Heart right ventricle (tissue), 16 donors: ENCODE measurements around the gene IFI27. TPM values are rescaled to one million over a fixed set of nuclear protein-coding genes. Genes with fewer than 3 reads are reported as not detected.

Experiments
- ATAC-seq, 8 donors: fragments of 200-7000 bp; cut with Tn5 transposase; one replicate each; pipeline ENCODE4 v1.9.1; 2020; ENCODE audit warnings: mild to moderate bottlenecking in 8 of 8, moderate library complexity in 8 of 8, moderate number of reproducible peaks in 1 of 8
- DNase-seq, 2 donors: peaks; one replicate each; pipeline ENCODE4 v3.0.0-alpha.2; 2020
- H3K27ac ChIP-seq, 10 donors: fragments of 200-600 bp; sonication (generic) in 2 of 10; one replicate each; pipeline versions ENCODE4 v1.5.0 to v1.8.0; 2020 to 2022; ENCODE audit warnings: mild to moderate bottlenecking in 3 of 10
- H3K27me3 ChIP-seq, 7 donors: fragments of 200-600 bp; one replicate each; pipeline ENCODE4 v1.8.0; 2021 to 2022; ENCODE audit warnings: mild to moderate bottlenecking in 2 of 7
- H3K36me3 ChIP-seq, 9 donors: fragments of 200-600 bp; sonication (generic) in 1 of 9; one replicate each; pipeline versions ENCODE4 v1.5.0 to v1.8.0; 2020 to 2022; ENCODE audit warnings: mild to moderate bottlenecking in 2 of 9
- H3K4me1 ChIP-seq, 9 donors: fragments of 200-600 bp; sonication (generic) in 1 of 9; one replicate each; pipeline versions ENCODE4 v1.5.0 to v1.8.0; 2020 to 2022; ENCODE audit warnings: mild to moderate bottlenecking in 4 of 9
- H3K4me3 ChIP-seq, 10 donors: fragments of 200-600 bp; sonication (generic) in 2 of 10; one replicate each; pipeline versions ENCODE4 v1.5.0 to v1.8.0; 2020 to 2022; ENCODE audit warnings: mild to moderate bottlenecking in 7 of 10, moderate library complexity in 2 of 10
- H3K9me3 ChIP-seq, 11 donors: fragments of 200-600 bp in 10 of 11; sonication (generic) in 2 of 11; one replicate each; pipeline versions ENCODE4 v1.5.0 to v1.8.0; 2013 to 2022; ENCODE audit warnings: mild to moderate bottlenecking in 2 of 11, control low read depth in 1 of 11, moderate library complexity in 1 of 11
- WGBS, 2 donors: extraction: QIAGEN DNeasy Blood & Tissue Kit; methylation state at CpG; one replicate each; pipeline ENCODE4 v1.1.7; 2013; ENCODE audit warnings: inconsistent platforms in 1 of 2; 5-methylcytosine and 5-hydroxymethylcytosine counted together
- intact Hi-C, 10 donors: fragments of 100-400 bp; cut with DNase I; formaldehyde crosslinking; loops; one replicate each; pipeline versions ENCODE4 v1.11.1 to v1.14.2; 2022
- polyA plus RNA-seq, 2 donors: library from polyadenylated mRNA; stranded (reverse); fragments of 200-250 nt; gene quantifications; one replicate each; pipeline ENCODE4 v1.2.3, GENCODE V29; 2013
- total RNA-seq, 10 donors: library from RNA; stranded (reverse); fragmentation: NEBNext Ultra II Directional in 3 of 10; extraction: Animal tissue kit (Norgen Biotek cat#: 25700) in 3 of 10; gene quantifications; one replicate each; pipeline versions ENCODE4 v1.2.1 to v1.2.4, GENCODE V29; 2021 to 2023
- TF ChIP-seq, protein P1 (sequence below), 9 donors: fragments of 200-600 bp; sonication (generic) in 2 of 9; IDR thresholded peaks; one replicate each; pipeline versions ENCODE4 v1.5.0 to v1.8.0; 2021 to 2022; ENCODE audit warnings: antibody characterized with exemption in 9 of 9, mild to moderate bottlenecking in 5 of 9, moderate library complexity in 1 of 9
- donor health status: Arrhythmogenic right ventricular cardiomyopathy.
- donor health status: ischemic (EF 13 %, LVEDD 7.1; RV severe dilation, severe dysfunction).
- donor health status: healthy with polysubstance abuse.
- donor health status: DM: no; HTN: yes; CAD: no.
- donor health status: DM: no; HTN: no; CAD: no.
- donor health status: ischemic (EF 25% LVEDD 6.9; RV normal size, moderate dysfunction).
- donor health status: ischemic (EF 25% LVEDD 5.7; RV mildly dilated, moderate dysfunction).
- donor health status: healthy.
- donor health status: DM: yes; HTN: yes; CAD: no.
- donor health status: Ischemic cardiomyopathy.
- donor health status: ischemic (EF 35%, LVEDD 5.7; RV mildly dilated, moderate dysfunction).
- donor health status: nonischemic (EF 11% LVEDD 7.7; RV severe dilation, severe dysfunction).
- donor health status: DM: yes; HTN: yes; CAD: no.
- donor health status: PGD.
- donor health status: ischemic (EF 29% LVEDD 5.4; RV normal size, mild dysfunction).
- donor health status: nonischemic (EF 23%, LVEDD 6.1; RV moderate dilation, normal function).

Gene IFI27
- total and polyA plus RNA-seq, 12 donors: 76.5 to 721 (median 174) TPM

- Histone ChIP-seq H3K9me3 (peaks cover 0 to 11% (median 0%) of the 10 kb centered on the region in 11 donors), H3K27ac (no peak overlapping the region), H3K27me3 (peaks cover 0 to 9% (median 4%) of the 10 kb centered on the region in 7 donors), H3K36me3 (no peaks in the 10 kb centered on the region), H3K4me3 (no peak overlapping the region), H3K4me1 (peaks cover 0 to 5% (median 0%) of the 10 kb centered on the region in 9 donors)
- intact Hi-C loops: loop anchor here (1.0 to 10.0 kb wide), 11 partner anchors 36 to 348 kb away; partner anchors contain the start of genes DDX24 (in 1 of the 10), IFI27L1 (in 1 of the 10) and PPP4R4 (in 1 of the 10)
- WGBS, 2 donors: 30 to 32% methylated on average over 18 of the region's 18 CpGs
- TF ChIP-seq, protein P1, sequence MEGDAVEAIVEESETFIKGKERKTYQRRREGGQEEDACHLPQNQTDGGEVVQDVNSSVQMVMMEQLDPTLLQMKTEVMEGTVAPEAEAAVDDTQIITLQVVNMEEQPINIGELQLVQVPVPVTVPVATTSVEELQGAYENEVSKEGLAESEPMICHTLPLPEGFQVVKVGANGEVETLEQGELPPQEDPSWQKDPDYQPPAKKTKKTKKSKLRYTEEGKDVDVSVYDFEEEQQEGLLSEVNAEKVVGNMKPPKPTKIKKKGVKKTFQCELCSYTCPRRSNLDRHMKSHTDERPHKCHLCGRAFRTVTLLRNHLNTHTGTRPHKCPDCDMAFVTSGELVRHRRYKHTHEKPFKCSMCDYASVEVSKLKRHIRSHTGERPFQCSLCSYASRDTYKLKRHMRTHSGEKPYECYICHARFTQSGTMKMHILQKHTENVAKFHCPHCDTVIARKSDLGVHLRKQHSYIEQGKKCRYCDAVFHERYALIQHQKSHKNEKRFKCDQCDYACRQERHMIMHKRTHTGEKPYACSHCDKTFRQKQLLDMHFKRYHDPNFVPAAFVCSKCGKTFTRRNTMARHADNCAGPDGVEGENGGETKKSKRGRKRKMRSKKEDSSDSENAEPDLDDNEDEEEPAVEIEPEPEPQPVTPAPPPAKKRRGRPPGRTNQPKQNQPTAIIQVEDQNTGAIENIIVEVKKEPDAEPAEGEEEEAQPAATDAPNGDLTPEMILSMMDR (IDR thresholded peaks at IDR 0.05): peak; percentile 90 to 99 (median 96)
- ATAC-seq (peak; percentile 87 to 95 (median 93)), DNase-seq (peak; percentile 87 to 88)
Measured at GRCh38 chr14:94136575-94137331, 26.2 kb downstream of the IFI27 start.

DNA sequence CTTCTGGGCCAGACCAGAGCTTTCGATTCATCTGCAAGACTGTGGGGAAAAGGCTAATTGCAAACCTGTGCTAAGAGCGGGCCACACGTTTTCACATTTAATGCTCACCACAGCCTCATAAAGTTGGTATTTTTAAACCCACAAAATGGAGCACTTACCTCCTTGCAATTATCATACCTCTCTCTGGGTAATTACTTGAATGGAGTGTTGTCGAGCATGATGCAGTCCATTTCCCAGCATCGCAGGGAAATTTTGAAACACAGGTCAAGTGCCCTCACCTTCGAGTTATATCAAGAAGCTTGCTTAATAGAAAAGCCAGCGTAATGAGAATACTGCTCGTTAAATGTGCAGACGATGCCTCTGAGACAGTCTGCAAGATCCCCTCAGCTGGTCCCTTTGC, 27.7 kb downstream of the IFI27 start:
- TF ChIP-seq, protein P1 (IDR thresholded peaks at IDR 0.05): no peak
- H3K4me1 ChIP-seq: peaks cover 0 to 5% (median 0%) of the 10 kb centered on the region in 9 donors
- intact Hi-C loops: loop anchor here in 9 of 10 donors (5.0 to 10.0 kb wide), 9 partner anchors 34 to 347 kb away; partner anchors contain the start of genes DDX24 (in 1 of the 9), IFI27L1 (in 1 of the 9) and PPP4R4 (in 1 of the 9)
- H3K27ac ChIP-seq: no peak overlapping the region
- ATAC-seq (no peak), DNase-seq (no peak)
- H3K9me3 ChIP-seq: peaks cover 0 to 11% (median 0%) of the 10 kb centered on the region in 11 donors
- H3K4me3 ChIP-seq: no peak overlapping the region
- H3K27me3 ChIP-seq: peaks cover 0 to 9% (median 4%) of the 10 kb centered on the region in 7 donors
- H3K36me3 ChIP-seq: no peaks in the 10 kb centered on the region
- WGBS, 2 donors: 86 to 89% methylated on average over 9 of the region's 9 CpGs

- no peak for DNase-seq
- Histone ChIP-seq H3K4me1 (peaks cover 0 to 5% (median 0%) of the 10 kb centered on the region in 9 donors), H3K27ac (no peak overlapping the region), H3K9me3 (peaks cover 0 to 11% (median 0%) of the 10 kb centered on the region in 11 donors), H3K36me3 (no peaks in the 10 kb centered on the region), H3K4me3 (no peak overlapping the region), H3K27me3 (peaks cover 0 to 9% (median 4%) of the 10 kb centered on the region in 7 donors)
- WGBS, 2 donors: 69 to 81% methylated on average over 5 of the region's 5 CpGs
- intact Hi-C loops: loop anchor here in 9 of 10 donors (5.0 to 10.0 kb wide), 9 partner anchors 33 to 346 kb away; partner anchors contain the start of genes DDX24 (in 1 of the 9), IFI27L1 (in 1 of the 9) and PPP4R4 (in 1 of the 9)
- TF ChIP-seq, protein P1 (IDR thresholded peaks at IDR 0.05): no peak
- no peak for ATAC-seq
Measured at GRCh38 chr14:94139006-94139405, 28.5 kb downstream of the IFI27 start.

DNA sequence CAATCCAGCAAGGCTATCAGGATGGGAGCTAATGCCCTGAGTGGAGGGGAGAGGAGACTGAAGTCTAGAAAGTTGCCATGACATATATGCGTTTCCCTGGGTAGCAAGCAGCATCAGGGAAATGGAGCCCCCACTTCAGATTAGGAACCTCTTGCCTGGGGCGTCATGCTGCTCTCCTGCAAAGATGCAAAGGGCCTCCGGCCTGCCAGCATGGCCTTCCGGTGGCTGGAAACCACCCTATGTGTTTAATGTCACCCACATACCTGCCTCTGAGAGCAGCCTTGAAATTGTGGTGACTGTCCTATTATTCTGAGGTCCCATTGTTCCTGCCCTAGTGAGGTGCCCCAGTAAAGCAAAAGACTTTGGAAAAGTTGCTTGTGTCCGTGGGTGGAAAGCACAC, 28.9 kb downstream of the IFI27 start:
- TF ChIP-seq, protein P1 (IDR thresholded peaks at IDR 0.05): no peak
- Histone ChIP-seq H3K4me1 (peaks cover 0 to 5% (median 0%) of the 10 kb centered on the region in 9 donors), H3K9me3 (peaks cover 0 to 11% (median 0%) of the 10 kb centered on the region in 11 donors), H3K4me3 (no peak overlapping the region), H3K36me3 (no peaks in the 10 kb centered on the region), H3K27me3 (peaks cover 0 to 9% (median 4%) of the 10 kb centered on the region in 7 donors), H3K27ac (no peak overlapping the region)
- ATAC-seq (no peak), DNase-seq (no peak)
- WGBS, 2 donors: 87 to 89% methylated on average over 5 of the region's 5 CpGs
- intact Hi-C loops: loop anchor here in 9 of 10 donors (5.0 to 10.0 kb wide), 9 partner anchors 33 to 345 kb away; partner anchors contain the start of genes DDX24 (in 1 of the 9), IFI27L1 (in 1 of the 9) and PPP4R4 (in 1 of the 9)
